HG03097 (cell line): ENCODE data around the gene C2orf68.
"Not testable (repeated sequence)": the region's sequence is repeated elsewhere in the genome, so short reads cannot be mapped to it uniquely, and the experiment has no call there.

Experiments
- ATAC-seq: cut with Tn5 transposase; IDR thresholded peaks from one replicate; pipeline ENCODE4 v1.9.1; 2021; ENCODE audit not compliant: unreplicated experiment, low FRiP score

The C2orf68 gene

GRCh38 chr2:85635011-85635410, 23.1 kb upstream of the C2orf68 start:
- ATAC-seq = no peak

GRCh38 chr2:85631316-85631715, 19.4 kb upstream of the C2orf68 start:
- ATAC-seq = no peak

GRCh38 chr2:85628658-85629057, 16.8 kb upstream of the C2orf68 start:
- no peak for ATAC-seq

GRCh38 chr2:85623991-85624390, 12.1 kb upstream of the C2orf68 start:
- no peak for ATAC-seq

GRCh38 chr2:85621338-85621737, 9.5 kb upstream of the C2orf68 start:
- ATAC-seq = no peak

GRCh38 chr2:85619617-85620016, 7.8 kb upstream of the C2orf68 start:
- ATAC-seq = no peak

- not testable (repeated sequence) for ATAC-seq
These were observed 5.9 kb upstream of the C2orf68 start for GRCh38 chr2:85617723-85618122.

- no peak for ATAC-seq
These were observed 3.5 kb upstream of the C2orf68 start for GRCh38 chr2:85615413-85615728.

GRCh38 chr2:85614757-85615156, 2.9 kb upstream of the C2orf68 start:
- ATAC-seq = not testable (repeated sequence)

- no peak for ATAC-seq
These were observed 2.0 kb upstream of the C2orf68 start for GRCh38 chr2:85613717-85614515.

GRCh38 chr2:85611217-85611704, 605 bp downstream of the C2orf68 start:
- no peak for ATAC-seq

- ATAC-seq = no peak
These were observed 4.3 kb downstream of the C2orf68 start for GRCh38 chr2:85607268-85608215.

- no peak for ATAC-seq
These were observed 5.8 kb downstream of the C2orf68 start for GRCh38 chr2:85606116-85606455.

- ATAC-seq = no peak
These were observed 6.3 kb downstream of the C2orf68 start for GRCh38 chr2:85605406-85606115.

- ATAC-seq = no peak
These were observed 7.1 kb downstream of the C2orf68 start for GRCh38 chr2:85604568-85605339.

- not testable (repeated sequence) for ATAC-seq
These were observed 7.8 kb downstream of the C2orf68 start for GRCh38 chr2:85604133-85604444.

GRCh38 chr2:85602476-85603234, 9.2 kb downstream of the C2orf68 start, which contains the start of gene TMEM150A:
Gene TMEM150A (minus strand): TSS chr2:85602698. CDS start chr2:85601948, 750 bp downstream.
- peak; percentile 88 for ATAC-seq

GRCh38 chr2:85601771-85602475, 9.9 kb downstream of the C2orf68 start:
- peak; percentile 28 for ATAC-seq
